Type B pancreatic cell (in vitro differentiated cells): ENCODE measurements around the gene POR. TPM values are rescaled to one million over a fixed set of nuclear protein-coding genes. Genes with fewer than 3 reads are reported as not detected.
A peak's percentile ranks its signal among the peaks of the same experiment; 100 is the strongest.

Source experiments
- DNase-seq: peaks from one replicate; pipeline ENCODE4 v3.0.0; 2021; ENCODE audit warnings: mixed read lengths; ENCODE audit not compliant: unreplicated experiment; ENCODE audit errors: extremely low spot score
- H3K27ac Mint-ChIP-seq: 2 replicates; pipeline ENCODE4 v1.8.0; 2021; ENCODE audit warnings: mild to moderate bottlenecking, mixed read lengths
- H3K27me3 Mint-ChIP-seq: 2 replicates; pipeline ENCODE4 v1.8.0; 2021; ENCODE audit warnings: mixed read lengths
- H3K36me3 Mint-ChIP-seq: 2 replicates; pipeline ENCODE4 v1.8.0; 2021; ENCODE audit warnings: mixed read lengths
- H3K4me1 Mint-ChIP-seq: one replicate; pipeline ENCODE4 v1.8.0; 2021; ENCODE audit warnings: mixed read lengths; ENCODE audit not compliant: unreplicated experiment
- H3K4me3 Mint-ChIP-seq: 2 replicates; pipeline ENCODE4 v1.8.0; 2021; ENCODE audit warnings: mild to moderate bottlenecking, mixed read lengths
- H3K9me3 Mint-ChIP-seq: 2 replicates; pipeline ENCODE4 v1.8.0; 2021; ENCODE audit warnings: mixed read lengths
- CTCF ChIP-seq: fragments of 200-600 bp; sonication (generic); conservative IDR thresholded peaks from 2 replicates; pipeline ENCODE4 v1.5.0; 2021; ENCODE audit warnings: antibody characterized with exemption, mild to moderate bottlenecking
- total RNA-seq: library from RNA; stranded (reverse); gene quantifications from 2 replicates; pipeline ENCODE4 v1.2.1, GENCODE V29; 2021; ENCODE audit warnings: low replicate concordance

POR gene
- total RNA-seq, 1 donor from 2014 or later, result 122 TPM

- Mint-ChIP-seq H3K9me3 (no peaks in the 10 kb centered on the region), H3K36me3 (peaks cover 17% of the 10 kb centered on the region), H3K4me3 (no peak overlapping the region), H3K4me1 (peaks cover 42% of the 10 kb centered on the region), H3K27ac (no peak overlapping the region), H3K27me3 (no peaks in the 10 kb centered on the region)
- TF ChIP-seq CTCF, result no peak
- no peak for DNase-seq
Observed at GRCh38 chr7:75967487-75967997, 52.6 kb downstream of the POR start.

GRCh38 chr7:75968012-75968411 lies 53.1 kb downstream of the POR start:
- H3K4me1 Mint-ChIP-seq, result peaks cover 37% of the 10 kb centered on the region
- H3K36me3 Mint-ChIP-seq, result peaks cover 14% of the 10 kb centered on the region
- no peaks in the 10 kb centered on the region for H3K9me3 Mint-ChIP-seq
- no peak overlapping the region for H3K27ac Mint-ChIP-seq
- H3K27me3 Mint-ChIP-seq, result no peaks in the 10 kb centered on the region
- TF ChIP-seq CTCF, result no peak
- no peak overlapping the region for H3K4me3 Mint-ChIP-seq
- no peak for DNase-seq

GRCh38 chr7:75968561-75969001 lies 53.6 kb downstream of the POR start:
- peaks cover 31% of the 10 kb centered on the region for H3K4me1 Mint-ChIP-seq
- H3K36me3 Mint-ChIP-seq, result peaks cover 14% of the 10 kb centered on the region
- DNase-seq, result no peak
- H3K9me3 Mint-ChIP-seq, result no peaks in the 10 kb centered on the region
- TF ChIP-seq CTCF, result no peak
- H3K27me3 Mint-ChIP-seq, result no peaks in the 10 kb centered on the region
- H3K4me3 Mint-ChIP-seq, result no peak overlapping the region
- no peak overlapping the region for H3K27ac Mint-ChIP-seq

- no peak overlapping the region for H3K4me3 Mint-ChIP-seq
Observed at GRCh38 chr7:75969182-75969581, 54.2 kb downstream of the POR start.

GRCh38 chr7:75969704-75970498 lies 54.9 kb downstream of the POR start:
- no peak for DNase-seq
- peaks cover 14% of the 10 kb centered on the region for H3K36me3 Mint-ChIP-seq
- no peak overlapping the region for H3K4me3 Mint-ChIP-seq
- H3K27me3 Mint-ChIP-seq, result no peaks in the 10 kb centered on the region
- no peaks in the 10 kb centered on the region for H3K9me3 Mint-ChIP-seq
- H3K4me1 Mint-ChIP-seq, result peaks cover 31% of the 10 kb centered on the region
- no peak for TF ChIP-seq CTCF
- H3K27ac Mint-ChIP-seq, result peak overlapping the region; percentile 52

More at GRCh38 chr7:75969182-75969581, 54.2 kb downstream of the POR start:
- Mint-ChIP-seq H3K9me3 (no peaks in the 10 kb centered on the region), H3K27me3 (no peaks in the 10 kb centered on the region), H3K27ac (peak overlapping the region; percentile 52), H3K36me3 (peaks cover 14% of the 10 kb centered on the region), H3K4me1 (peaks cover 31% of the 10 kb centered on the region)
- no peak for DNase-seq
- TF ChIP-seq CTCF, result no peak
